Small intestine (tissue), 16 donors: ENCODE results near the gene TMEM11. TPM values are rescaled to one million over a fixed set of nuclear protein-coding genes. Genes with fewer than 3 reads are reported as not detected.
A peak's percentile ranks its signal among the peaks of the same experiment; 100 is the strongest.

Experiments used
- DNase-seq, 2 donors: peaks; one replicate each; pipeline versions ENCODE4 v3.0.0 to v3.0.0-alpha.2; 2013
- FAIRE-seq: peaks from 2 replicates; lab custom pipeline; 2012; peaks lifted over from hg19 to GRCh38; lab: Jason Lieb, UNC
- H3K27ac ChIP-seq, 3 donors: one replicate each; pipeline ENCODE4 v1.5.1; 2013; ENCODE audit warnings: low read length in 2 of 3, mild to moderate bottlenecking in 2 of 3, control low read depth in 1 of 3, inconsistent platforms in 1 of 3, low read depth in 1 of 3, moderate library complexity in 1 of 3
- H3K27me3 ChIP-seq, 3 donors: one replicate each; pipeline ENCODE4 v1.6.1; 2013; ENCODE audit warnings: low read length in 3 of 3, inconsistent platforms in 1 of 3; ENCODE audit not compliant: control insufficient read depth in 3 of 3, insufficient read depth in 3 of 3
- H3K36me3 ChIP-seq, 3 donors: one replicate each; pipeline ENCODE4 v1.6.1; 2013; ENCODE audit warnings: low read length in 3 of 3, inconsistent platforms in 1 of 3, low read depth in 1 of 3, mild to moderate bottlenecking in 1 of 3, moderate library complexity in 1 of 3; ENCODE audit not compliant: control insufficient read depth in 3 of 3, insufficient read depth in 2 of 3
- H3K4me1 ChIP-seq, 3 donors: one replicate each; pipeline ENCODE4 v1.6.1; 2013; ENCODE audit warnings: low read length in 2 of 3, inconsistent platforms in 1 of 3, low read depth in 1 of 3, mild to moderate bottlenecking in 1 of 3, moderate library complexity in 1 of 3; ENCODE audit not compliant: control insufficient read depth in 3 of 3, insufficient read depth in 2 of 3
- H3K4me3 ChIP-seq, 3 donors: one replicate each; pipeline ENCODE4 v1.5.1; 2013; ENCODE audit warnings: low read length in 3 of 3, control low read depth in 1 of 3, inconsistent platforms in 1 of 3, low read depth in 1 of 3, mild to moderate bottlenecking in 1 of 3, moderate library complexity in 1 of 3
- H3K9me3 ChIP-seq, 2 donors: one replicate each; pipeline ENCODE4 v1.6.1; 2013; ENCODE audit warnings: low read depth in 1 of 2, low read length in 1 of 2; ENCODE audit not compliant: control insufficient read depth in 2 of 2, insufficient read depth in 1 of 2
- WGBS, 3 donors: extraction: QIAGEN DNeasy Blood & Tissue Kit; methylation state at CpG; one replicate each; pipeline ENCODE4 v1.1.7; 2013; 5-methylcytosine and 5-hydroxymethylcytosine counted together
- long read RNA-seq, 10 donors: transcript quantifications; one replicate each; lab custom pipeline, GENCODE V29; 2026
- polyA plus RNA-seq, 4 donors: library from polyadenylated mRNA; stranded (reverse) in 3 of 4; unstranded in 1 of 4; fragments of 200-250 nt in 3 of 4; fragments of 120-200 nt in 1 of 4; gene quantifications; one replicate each; pipeline versions ENCODE4 v1.2.1 to v1.2.3, GENCODE V29; 2013
- donor health status: healthy with polysubstance abuse.
- donor health status: control.
- donor health status: control.
- donor health status: Bipolar disorder and iron deficiency.
- donor health status: healthy.

Gene TMEM11, protein sequence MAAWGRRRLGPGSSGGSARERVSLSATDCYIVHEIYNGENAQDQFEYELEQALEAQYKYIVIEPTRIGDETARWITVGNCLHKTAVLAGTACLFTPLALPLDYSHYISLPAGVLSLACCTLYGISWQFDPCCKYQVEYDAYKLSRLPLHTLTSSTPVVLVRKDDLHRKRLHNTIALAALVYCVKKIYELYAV
- polyA plus RNA-seq = 10 to 100 TPM; 21.5 to 38.7 (median 26.9) TPM
- long read RNA-seq, donor 1 = 0 reads
- long read RNA-seq, donor 2, transcript TMEM11-201 (2 exons, 2,095 nt) = major isoform, 18 of 22 reads
- long read RNA-seq, donor 2, partial matches to known transcripts = 0 of 22 reads
- long read RNA-seq, donor 2, other reads (novel, unspliced or antisense) = 0 of 22 reads
- long read RNA-seq, donor 3, transcript TMEM11-201 (2 exons, 2,095 nt) = major isoform, 12 of 16 reads
- long read RNA-seq, donor 3, partial matches to known transcripts = 0 of 16 reads
- long read RNA-seq, donor 3, other reads (novel, unspliced or antisense) = 0 of 16 reads
- long read RNA-seq, donor 4 = 0 reads
- long read RNA-seq, donor 5, transcript TMEM11-201 (2 exons, 2,095 nt) = major isoform, 9 of 10 reads
- long read RNA-seq, donor 5, partial matches to known transcripts = 0 of 10 reads
- long read RNA-seq, donor 5, other reads (novel, unspliced or antisense) = 0 of 10 reads
- long read RNA-seq, donor 6, transcript TMEM11-201 (2 exons, 2,095 nt) = major isoform, 13 of 15 reads
- long read RNA-seq, donor 6, partial matches to known transcripts = 0 of 15 reads
- long read RNA-seq, donor 6, other reads (novel, unspliced or antisense) = 0 of 15 reads
- long read RNA-seq, donor 7, transcript TMEM11-202 (3 exons, 1,246 nt) = minor isoform, 6 of 64 reads
- long read RNA-seq, donor 7, transcript TMEM11-201 (2 exons, 2,095 nt) = major isoform, 36 of 64 reads
- long read RNA-seq, donor 7, partial matches to known transcripts = 17 of 64 reads
- long read RNA-seq, donor 7, other reads (novel, unspliced or antisense) = 5 of 64 reads
- long read RNA-seq, donor 8, partial matches to known transcripts = 0 of 3 reads
- long read RNA-seq, donor 8, other reads (novel, unspliced or antisense) = 0 of 3 reads
- long read RNA-seq, donor 9, transcript TMEM11-201 (2 exons, 2,095 nt) = major isoform, 7 of 8 reads
- long read RNA-seq, donor 9, partial matches to known transcripts = 0 of 8 reads
- long read RNA-seq, donor 9, other reads (novel, unspliced or antisense) = 0 of 8 reads
- long read RNA-seq, donor 10, transcript TMEM11-202 (3 exons, 1,246 nt) = minor isoform, 6 of 39 reads
- long read RNA-seq, donor 10, transcript TMEM11-201 (2 exons, 2,095 nt) = major isoform, 33 of 39 reads
- long read RNA-seq, donor 10, partial matches to known transcripts = 0 of 39 reads
- long read RNA-seq, donor 10, other reads (novel, unspliced or antisense) = 0 of 39 reads

DNA sequence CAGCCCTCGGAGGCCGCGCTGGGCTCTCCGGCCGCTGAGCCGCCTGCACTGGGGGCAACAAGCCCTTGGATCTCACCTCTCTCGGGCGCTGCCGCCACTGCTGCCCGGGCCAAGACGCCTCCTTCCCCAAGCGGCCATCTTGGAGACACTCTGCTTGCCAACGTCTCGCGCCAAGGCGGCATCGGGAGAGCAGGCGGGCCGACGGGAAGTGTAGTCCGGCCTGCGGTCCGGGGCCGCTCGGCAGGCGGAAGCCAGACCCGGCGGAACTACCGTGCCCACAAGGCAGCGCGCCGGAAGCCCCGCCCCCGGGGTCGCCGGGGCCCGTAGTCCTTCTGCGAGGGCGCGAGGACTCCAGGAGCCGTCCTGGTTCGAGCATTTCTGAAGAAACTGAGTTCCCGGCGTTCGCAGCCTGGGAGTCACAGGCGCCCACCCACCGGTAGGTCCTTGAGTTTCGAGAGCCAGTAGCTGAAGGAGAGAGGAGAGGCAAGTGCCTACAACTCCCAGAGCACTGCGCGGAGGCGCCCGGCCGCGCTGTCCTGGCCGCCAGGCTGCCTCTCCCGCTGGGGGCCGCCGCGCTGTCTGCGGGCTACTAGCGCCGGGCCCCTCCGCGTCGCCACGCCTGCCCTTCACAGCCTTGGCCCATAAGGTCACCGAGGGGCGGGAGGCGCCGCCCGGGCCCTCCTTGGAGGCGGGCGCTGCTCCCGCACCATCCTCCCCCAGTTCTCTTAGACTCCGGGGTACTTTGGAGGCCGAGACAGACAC lies at the start of gene TMEM11:
TSS of gene TMEM11 (minus strand) at position 147 of the 762 bp plus-strand sequence. CDS start at position 138, 9 bp downstream.
- FAIRE-seq (no peak), DNase-seq (peak; percentile 94 to 98)
- WGBS, 3 donors = 0% methylated on average over 63 to 76 of the region's 76 CpGs
- Histone ChIP-seq H3K27me3 (no peaks in the 10 kb centered on the region), H3K4me3 (peak within 1 kb of the TSS; percentile 65 to 98 (median 90)), H3K4me1 (peaks cover 3 to 20% (median 20%) of the 10 kb centered on the region in 3 donors), H3K36me3 (peaks cover 0 to 21% (median 0%) of the 10 kb centered on the region in 3 donors), H3K27ac (peak within 1 kb of the TSS; percentile 92 to 97 (median 92)), H3K9me3 (no peaks in the 10 kb centered on the region)

DNA sequence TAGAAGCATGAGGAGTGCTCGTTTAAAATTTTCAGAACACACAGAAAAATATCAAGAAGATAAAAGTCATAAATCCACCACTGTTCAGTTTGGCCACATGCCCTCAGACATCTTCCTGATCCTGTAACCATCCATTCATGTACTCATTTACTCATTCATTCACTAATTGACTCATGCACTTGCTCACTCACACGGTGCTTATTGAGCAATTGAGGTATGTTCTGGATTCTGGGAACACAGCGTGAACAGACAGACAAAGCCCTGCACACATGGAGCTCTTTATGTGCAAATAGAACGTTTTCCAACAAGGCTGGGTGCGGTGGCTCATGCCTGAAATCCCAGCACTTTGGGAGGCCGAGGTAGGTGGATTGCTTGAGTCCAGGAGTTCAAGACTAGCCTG lies 49.4 kb upstream of the TMEM11 start:
- H3K36me3 ChIP-seq = no peaks in the 10 kb centered on the region
- H3K27me3 ChIP-seq = no peaks in the 10 kb centered on the region
- WGBS, 3 donors = 45 to 65% (median 45%) methylated on average over 6 of the region's 6 CpGs
- FAIRE-seq (no peak), DNase-seq (no peak)
- no peak overlapping the region for H3K27ac ChIP-seq
- H3K9me3 ChIP-seq = no peaks in the 10 kb centered on the region
- H3K4me3 ChIP-seq = no peak overlapping the region
- no peaks in the 10 kb centered on the region for H3K4me1 ChIP-seq

DNA sequence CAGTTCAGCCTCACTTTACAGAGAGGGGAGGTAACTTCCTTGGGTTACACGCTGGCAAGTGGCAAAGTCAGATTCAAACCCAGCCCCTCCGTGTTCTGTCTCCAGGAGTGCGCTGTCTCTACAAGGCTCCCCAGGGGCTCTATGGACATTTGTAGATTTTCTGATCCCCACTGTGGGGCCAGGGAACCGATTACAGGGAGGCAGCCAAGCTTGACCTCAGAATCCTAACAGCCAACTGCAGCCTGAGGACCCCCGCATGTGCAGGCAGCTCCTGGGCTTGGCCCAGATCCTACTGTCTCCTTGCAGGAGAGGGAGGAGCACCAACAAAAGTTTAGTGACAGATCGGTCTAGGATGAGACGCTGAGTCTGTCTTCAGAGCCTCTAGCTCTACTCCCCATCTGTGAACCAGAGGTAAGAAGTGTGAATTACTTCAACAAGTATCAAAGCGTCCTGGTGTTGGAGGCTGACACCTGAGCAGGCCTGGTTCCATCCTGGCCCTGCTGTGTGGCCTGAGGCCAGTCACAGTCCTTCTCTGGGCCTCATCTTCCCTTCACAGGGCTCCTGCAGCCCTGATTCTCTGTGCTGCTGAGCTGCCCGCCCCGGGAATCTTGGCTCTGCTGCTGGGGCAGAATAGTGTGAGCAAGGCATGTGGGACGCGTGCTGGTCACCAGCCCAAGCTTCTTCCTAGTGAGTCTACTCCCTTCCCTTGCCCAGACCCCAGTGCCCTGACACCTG lies 48.5 kb upstream of the TMEM11 start:
- 83 to 96% (median 90%) methylated on average over 12 of the region's 12 CpGs for WGBS, 3 donors
- DNase-seq = no peak
- H3K36me3 ChIP-seq = no peaks in the 10 kb centered on the region
- H3K27ac ChIP-seq = no peak overlapping the region
- no peak overlapping the region for H3K4me3 ChIP-seq
- H3K4me1 ChIP-seq = no peaks in the 10 kb centered on the region
- no peak for FAIRE-seq
- H3K9me3 ChIP-seq = no peaks in the 10 kb centered on the region
- no peaks in the 10 kb centered on the region for H3K27me3 ChIP-seq

DNA sequence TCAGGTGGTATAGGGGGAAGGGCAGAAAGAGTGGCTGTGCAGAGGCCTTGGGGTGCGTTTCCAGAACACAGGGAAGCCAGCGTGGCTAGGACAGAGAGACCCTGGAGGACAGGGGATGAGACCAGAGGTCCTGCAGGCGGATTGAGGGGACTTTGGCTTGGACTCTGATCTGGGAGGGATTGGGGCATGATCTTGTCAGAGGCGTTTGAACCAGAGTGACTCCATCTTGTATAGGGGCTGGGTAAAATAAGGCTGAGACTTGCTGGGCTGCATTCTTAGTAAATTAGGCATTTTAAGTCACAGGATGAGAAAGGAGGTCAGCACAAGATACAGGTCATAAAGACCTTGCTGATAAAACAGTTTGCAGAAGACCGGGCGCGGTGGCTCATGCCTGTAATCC lies 44.6 kb upstream of the TMEM11 start:
- H3K9me3 ChIP-seq = no peaks in the 10 kb centered on the region
- no peak overlapping the region for H3K4me3 ChIP-seq
- no peaks in the 10 kb centered on the region for H3K4me1 ChIP-seq
- no peaks in the 10 kb centered on the region for H3K36me3 ChIP-seq
- WGBS, 3 donors = 79 to 89% (median 85%) methylated on average over 7 of the region's 7 CpGs
- no peak for FAIRE-seq
- no peak overlapping the region for H3K27ac ChIP-seq
- H3K27me3 ChIP-seq = no peaks in the 10 kb centered on the region
- DNase-seq = no peak

DNA sequence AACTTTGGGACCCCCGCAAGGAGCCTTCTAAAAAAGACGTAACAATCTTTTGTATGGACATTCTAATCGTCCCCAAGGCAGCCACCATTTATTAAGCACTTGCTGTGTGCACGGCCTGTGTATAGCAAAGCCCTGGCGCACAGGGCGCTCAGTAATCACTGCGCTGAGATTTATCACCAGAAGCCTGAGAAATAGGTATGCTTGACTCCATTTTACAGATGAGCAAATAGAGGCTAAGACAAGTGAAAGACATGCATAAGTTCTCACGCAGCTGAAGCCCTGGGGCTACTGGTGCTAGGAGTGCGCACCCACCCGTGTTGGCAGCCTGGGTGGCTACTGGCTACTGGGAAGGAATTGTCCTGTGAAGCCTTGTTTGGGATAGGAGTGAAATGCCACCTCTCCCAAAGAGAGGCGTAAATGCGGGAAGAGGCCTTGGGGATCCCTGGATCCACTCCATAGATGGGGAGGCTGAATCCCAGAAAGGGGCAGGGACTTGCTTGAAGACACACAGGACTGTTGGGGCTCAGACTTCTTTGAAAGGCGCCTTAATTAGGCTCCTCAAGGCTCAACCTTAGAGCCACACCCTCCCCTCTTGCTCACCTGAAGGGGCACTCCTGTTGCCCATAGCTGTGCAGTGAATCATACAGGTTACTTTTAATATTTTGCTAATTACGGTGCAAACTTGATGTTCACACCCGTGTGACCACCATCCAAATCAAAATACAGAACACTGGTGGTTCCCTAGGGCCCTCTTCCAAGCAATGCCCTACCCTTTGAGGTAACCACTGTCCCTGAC lies 39.9 kb upstream of the TMEM11 start:
- no peak for DNase-seq

DNA sequence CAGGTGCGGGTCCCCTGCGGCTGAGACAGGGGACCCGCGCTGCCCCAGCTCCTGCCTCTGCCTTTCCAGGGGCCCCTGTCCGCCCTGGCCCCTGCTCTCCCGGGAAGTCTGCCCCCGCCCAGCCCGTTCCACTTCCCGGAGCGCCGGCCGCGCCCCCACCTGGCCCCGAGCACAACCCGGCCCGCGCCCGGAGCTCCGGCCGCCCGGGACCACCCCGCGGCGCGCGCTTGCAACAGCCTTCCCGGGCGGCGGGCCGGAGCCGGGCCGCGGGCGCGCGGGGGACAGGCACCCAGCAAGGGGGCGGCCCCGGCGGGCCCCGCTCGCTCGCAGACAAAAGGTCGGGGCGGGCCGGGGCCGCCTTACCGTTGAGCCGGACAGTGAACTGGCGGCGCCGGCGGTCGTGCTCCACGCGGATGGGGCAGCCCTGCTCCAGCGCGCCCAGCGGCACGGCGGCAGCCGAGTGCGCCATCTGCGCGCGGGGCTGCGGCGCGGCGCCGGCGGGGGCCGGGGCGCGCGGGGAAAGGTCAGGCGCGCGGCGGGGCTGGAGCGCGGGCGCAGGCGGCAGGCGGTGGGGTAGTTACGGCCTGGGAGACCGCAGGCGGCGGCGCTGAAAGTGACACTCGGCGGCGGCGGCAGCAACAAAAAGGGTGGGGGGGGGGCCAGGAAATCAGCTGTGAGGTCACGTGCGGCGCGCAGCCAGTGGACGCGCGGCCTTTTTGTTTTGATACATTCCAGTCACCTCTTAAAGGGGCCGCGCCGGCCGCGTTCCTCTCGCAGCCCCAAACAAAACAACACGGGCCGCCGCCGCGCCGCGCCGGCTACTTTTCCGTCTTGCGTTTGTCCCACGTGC lies 39.1 kb upstream of the TMEM11 start, which contains the start of gene NATD1:
TSS of gene NATD1 (minus strand) at position 615 of the 850 bp plus-strand sequence. CDS start at position 469, 146 bp downstream.
- no peak for FAIRE-seq

More for the DNA sequence above, 39.9 kb upstream of the TMEM11 start:
- Histone ChIP-seq H3K27ac (peak overlapping the region; percentile 21 to 66 (median 28)), H3K36me3 (no peaks in the 10 kb centered on the region), H3K4me1 (no peaks in the 10 kb centered on the region), H3K27me3 (no peaks in the 10 kb centered on the region), H3K4me3 (peak overlapping the region; percentile 54 to 92 (median 65)), H3K9me3 (no peaks in the 10 kb centered on the region)
- no peak for FAIRE-seq
- WGBS, 3 donors = 29 to 38% (median 34%) methylated on average over 15 of the region's 15 CpGs

More for the DNA sequence above, 39.1 kb upstream of the TMEM11 start, which contains the start of gene NATD1:
- peak within 1 kb of the TSS; percentile 21 to 71 (median 28) for H3K27ac ChIP-seq
- DNase-seq = peak; percentile 82 to 88
- H3K4me1 ChIP-seq = no peaks in the 10 kb centered on the region
- H3K4me3 ChIP-seq = peak within 1 kb of the TSS; percentile 54 to 92 (median 65)
- 0 to 1% (median 0%) methylated on average over 82 to 117 of the region's 117 CpGs for WGBS, 3 donors
- no peaks in the 10 kb centered on the region for H3K36me3 ChIP-seq
- H3K9me3 ChIP-seq = no peaks in the 10 kb centered on the region
- no peaks in the 10 kb centered on the region for H3K27me3 ChIP-seq
